ENCODE results near the gene C6orf58.
A peak's percentile ranks its signal among the peaks of the same experiment; 100 is the strongest.
"Not testable (repeated sequence)": the region's sequence is repeated elsewhere in the genome, so short reads cannot be mapped to it uniquely, and the experiment has no call there.

C6orf58 gene

DNA sequence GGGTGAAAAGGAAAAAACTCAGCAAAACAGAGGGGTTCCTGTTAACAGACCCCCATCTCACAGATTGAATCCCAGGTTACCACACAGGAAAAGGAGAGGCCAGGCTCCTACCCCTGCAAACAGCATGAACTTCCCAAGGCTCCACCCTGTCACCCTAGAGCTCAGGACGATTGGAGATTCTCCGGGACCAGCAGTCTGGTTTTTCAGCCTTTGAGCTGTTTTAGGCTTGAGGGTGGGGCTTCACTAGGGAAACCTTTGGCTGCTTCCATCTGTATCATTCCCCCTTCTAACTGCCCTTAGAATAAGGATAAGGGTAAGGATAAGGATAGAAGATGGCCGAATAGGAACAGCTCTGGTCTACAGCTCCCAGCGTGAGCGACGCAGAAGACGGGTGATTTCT, 16.0 kb downstream of the C6orf58 start:
- no peak for DNase-seq

DNA sequence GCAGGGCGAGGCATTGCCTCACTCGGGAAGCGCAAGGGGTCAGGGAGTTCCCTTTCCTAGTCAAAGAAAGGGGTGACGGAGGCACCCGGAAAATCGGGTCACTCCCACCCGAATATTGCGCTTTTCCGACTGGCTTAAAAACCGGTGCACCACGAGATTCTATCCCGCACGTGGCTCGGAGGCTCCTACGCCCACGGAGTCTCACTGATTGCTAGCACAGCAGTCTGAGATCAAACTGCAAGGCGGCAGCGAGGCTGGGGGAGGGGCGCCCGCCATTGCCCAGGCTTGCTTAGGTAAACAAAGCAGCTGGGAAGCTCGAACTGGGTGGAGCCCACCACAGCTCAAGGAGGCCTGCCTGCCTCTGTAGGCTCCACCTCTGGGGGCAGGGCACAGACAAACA, 16.5 kb downstream of the C6orf58 start:
- DNase-seq: not testable (repeated sequence)

DNA sequence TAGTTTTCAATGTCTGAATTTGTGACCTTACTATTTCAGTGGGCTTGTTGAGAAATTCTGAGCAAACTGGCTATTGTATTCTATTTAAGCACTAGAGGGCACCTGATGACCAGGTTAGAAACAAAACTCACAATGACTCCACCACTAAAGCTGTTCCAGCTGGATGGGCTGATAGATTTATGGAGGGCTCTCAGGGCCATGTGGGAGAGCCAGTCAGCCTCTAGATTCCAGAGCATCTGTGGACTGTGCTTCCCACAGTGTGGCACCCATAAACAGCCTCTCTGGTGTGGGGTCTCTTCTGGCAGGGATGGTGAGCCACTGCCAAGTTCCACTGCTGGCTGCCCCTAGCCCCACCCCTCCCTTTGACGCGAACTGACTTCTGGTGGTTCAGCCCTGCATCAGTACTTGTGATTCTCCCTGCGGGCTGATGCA, 29.2 kb downstream of the C6orf58 start:
- peak; percentile 32 for DNase-seq

DNA sequence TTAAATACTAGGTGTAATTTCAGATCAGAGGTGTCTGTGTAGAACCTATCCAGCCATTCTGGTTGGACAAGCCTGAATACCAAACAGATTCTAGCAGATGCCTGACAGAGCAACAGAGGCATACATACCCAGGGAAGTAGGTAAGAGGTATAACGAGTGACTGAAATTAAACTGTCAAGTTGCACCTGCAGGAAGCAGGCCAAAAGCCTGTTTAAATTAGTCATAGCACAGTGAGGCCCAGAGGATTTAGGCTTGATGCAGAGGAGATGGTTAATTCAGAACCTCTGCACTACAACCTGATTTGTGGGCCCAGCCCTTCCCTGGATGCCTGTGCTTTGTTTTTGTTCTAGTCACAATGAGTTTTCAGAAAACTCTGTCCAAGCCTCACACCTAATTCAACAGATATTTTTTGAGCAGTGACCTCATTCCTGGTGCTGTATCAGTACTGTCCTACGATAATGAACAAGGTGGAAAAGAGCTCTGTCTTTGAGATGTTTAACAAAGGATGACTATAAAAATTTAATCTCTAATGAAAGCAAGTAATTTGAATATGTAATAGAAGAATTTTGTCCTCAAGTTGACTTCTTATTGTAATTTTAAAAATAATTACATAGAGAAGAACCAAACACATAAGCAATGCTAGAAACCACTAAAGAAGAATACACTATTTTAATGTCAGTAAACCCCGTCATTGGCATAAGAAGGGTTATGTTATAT, 31.7 kb downstream of the C6orf58 start:
- DNase-seq: no peak

DNA sequence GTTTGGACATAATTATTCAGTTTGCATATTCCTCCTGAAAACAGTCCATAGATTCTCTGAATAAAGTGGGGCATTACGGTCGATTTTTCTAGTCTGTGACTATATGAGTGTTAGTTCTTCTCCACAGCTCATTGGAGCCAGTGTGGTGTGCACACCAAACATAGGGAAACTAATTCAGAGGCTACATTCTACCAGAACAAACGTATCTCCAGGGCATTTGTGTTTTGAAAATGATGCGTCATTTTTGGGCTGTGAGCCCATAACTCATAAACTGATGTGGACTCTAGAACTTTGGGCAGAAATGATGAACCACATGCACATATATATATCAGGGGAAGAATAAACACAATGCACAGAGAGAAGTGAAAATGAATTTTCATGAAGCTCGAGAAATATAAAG, 41.8 kb downstream of the C6orf58 start:
- DNase-seq: no peak

DNA sequence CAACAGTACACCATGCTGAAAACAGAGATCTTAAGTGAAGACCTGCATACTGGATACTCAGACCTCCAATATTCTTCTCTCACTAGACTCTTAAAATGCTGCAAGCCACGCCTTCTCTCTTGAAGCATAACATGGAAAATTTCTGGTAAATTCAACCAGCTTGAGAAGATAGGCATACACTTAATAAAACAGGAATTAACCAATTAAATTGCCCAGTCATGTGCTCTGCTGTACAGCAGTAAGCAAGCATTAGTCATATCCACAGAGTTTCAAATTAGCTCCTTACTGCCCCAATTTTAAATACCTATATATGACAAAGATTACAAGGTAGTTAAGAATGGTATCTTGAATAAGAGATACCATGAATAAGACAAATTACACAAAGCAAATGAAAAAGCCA, 53.8 kb downstream of the C6orf58 start:
- peak; percentile 2 for DNase-seq

DNA sequence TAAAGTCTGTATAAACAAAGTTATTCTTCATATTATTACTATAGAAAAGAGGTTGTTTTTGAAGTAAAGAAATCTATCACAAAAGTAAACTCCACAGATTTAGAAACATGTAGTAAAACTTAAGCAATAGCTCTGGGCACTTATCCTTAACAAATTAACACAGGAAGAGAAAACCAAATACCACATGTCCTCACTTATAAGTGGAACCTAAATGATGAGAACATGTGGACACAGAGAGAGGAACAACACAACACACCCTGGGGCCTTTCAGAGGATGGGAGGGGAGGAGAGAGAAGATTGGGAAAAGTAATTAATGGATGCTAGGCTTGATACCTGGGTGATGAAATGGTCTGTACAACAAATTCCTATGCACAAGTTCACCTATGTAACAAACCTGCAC, 57.2 kb downstream of the C6orf58 start:
- DNase-seq: no peak

DNA sequence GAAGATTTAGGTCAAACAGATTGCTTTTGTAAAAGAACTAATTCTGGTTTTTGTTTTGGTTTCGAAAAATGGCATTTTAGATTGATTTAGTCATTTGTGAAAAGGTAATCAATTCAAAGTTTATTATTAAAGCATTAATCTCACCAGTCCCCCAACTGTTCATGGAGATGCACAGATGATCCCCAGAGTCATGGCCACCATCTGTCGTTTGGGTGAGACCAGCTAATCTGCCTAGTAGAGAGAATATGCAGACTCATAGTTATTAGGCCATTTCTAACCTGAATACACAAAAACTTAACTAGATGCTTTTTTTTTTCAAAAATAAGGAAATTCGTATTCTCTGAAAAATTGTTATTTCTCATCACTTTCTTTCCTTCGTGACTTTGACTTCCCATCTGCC, 58.1 kb downstream of the C6orf58 start:
- DNase-seq: no peak

DNA sequence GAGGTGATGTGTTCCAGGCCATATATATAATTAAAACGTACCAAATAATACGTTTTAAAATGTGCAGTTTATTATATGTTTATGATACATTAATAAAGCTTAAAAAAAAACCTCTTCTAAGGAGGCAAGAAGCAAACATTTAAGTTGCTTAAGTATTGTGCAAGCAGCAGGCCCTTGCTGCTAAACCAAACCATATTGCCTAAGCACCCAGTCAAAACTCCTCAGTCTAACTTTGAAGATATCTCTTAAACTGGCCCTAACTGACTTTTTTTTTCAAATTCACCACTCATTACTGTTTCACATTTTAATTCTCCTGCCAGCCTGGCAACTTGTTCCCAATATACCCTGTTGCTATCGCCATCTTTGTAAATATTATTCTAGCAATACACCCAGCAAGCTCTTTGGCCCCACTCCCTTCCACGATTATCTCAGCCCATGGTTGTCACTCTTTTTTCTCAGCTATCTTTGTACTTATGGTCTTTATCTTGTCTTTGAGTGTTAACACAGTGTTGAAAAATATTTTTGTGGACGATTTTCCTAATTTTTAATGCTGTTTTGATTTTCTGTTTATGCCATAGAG, 60.9 kb downstream of the C6orf58 start:
- no peak for DNase-seq

All from fibroblast of skin of back (primary cell).